Measurements from ENCODE around the gene CHRNE.

Gene CHRNE

DNA sequence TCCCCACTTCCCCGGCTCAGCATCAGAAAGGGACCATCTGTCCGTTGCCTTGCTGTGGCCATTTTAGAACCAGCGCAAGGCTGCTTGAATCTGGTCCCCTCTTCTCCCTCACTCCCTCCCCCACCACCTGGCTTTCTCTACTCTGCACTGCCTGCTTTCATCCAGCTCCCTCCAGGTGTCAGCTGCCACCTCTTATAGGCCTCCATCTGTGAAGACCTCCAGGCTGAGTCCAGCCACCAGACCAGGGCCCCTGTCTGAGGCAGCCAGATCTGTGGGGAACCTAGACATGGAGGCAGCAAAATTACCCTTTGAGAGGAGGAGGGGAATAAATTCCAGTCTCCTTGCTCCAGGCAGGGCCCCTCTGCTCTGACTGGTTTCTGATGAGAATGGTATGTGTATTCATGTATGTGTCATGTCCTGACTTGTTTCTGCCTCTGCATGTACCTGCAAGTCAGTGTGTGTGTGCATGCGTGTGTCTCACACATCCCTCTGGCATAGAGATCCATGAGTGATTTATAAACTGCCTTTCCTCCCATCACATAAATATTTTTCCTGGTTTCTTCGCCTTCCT lies 48.7 kb downstream of the CHRNE start:
- no peak for DNase-seq (ENCODE audit: low spot score)

DNA sequence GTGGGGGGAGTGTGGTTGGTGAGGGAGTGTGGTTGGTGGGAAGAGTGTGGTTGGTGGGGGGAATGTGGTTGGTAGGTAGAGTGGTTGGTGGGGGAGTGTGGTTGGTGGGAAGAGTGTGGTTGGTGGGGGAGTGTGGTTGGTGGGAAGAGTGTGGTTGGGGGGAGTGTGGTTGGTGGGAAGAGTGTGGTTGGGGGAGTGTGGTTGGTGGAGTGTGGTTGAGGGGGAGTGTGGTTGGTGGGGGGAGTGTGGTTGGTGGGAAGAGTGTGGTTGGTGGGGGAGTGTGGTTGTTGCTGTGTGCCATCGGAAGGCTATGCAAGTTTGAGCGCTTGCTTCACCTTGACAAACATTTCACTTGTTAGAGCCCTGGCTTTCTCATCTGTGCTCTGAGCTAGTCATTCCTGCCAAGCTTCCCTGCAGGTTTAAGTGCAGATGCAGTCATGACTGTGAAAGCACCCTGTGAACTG lies 49.7 kb downstream of the CHRNE start:
- no peak for DNase-seq (ENCODE audit: low spot score)

DNA sequence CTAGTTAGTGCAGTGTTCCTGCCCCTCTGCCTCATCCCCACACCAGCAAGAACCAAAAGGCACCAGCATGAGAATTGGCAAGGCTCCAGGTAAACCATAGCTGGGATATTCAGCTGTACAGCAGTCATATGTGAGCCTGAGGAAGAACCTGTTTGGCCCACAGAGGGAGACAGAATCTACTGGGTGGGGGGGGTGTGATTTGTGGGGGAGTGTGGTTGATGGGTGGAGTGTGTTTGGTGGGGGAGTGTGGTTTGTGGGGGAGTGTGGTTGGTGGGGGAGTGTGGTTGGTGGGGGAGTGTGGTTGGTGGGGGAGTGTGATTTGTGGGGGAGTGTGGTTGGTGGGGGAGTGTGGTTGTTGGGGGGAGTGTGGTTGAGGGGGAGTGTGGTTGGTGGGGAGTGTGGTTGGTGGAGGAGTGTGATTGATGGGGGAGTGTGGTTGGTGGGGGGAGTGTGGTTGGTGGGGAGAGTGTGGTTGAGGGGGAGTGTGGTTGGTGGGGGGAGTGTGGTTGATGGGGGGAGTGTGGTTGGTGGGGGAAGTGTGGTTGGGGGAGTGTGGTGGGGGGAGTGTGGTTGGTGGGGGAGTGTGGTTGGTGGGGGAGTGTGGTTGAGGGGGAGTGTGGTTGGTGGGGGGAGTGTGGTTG lies 50.2 kb downstream of the CHRNE start:
- no peak for DNase-seq (ENCODE audit: low spot score)

DNA sequence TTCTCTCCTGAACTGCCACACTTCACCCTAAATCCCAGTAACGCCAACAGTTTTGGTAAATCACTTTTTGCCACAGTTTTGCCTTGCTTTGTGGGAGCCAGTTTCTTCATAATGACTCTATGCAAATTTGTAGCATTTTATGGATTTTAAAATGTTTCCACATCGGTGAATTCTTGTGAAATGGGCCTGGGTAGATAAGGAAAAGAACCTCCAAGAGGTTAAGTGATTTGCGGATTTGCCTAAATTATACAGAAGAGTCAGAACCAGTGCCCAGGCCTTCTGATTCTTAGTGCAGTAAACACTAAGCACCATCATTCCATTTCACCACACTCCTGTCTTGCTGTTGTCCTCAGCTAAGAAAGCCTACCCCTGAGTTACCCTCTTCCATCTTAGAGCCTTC lies 51.8 kb downstream of the CHRNE start:
- DNase-seq (ENCODE audit: low spot score): no peak

DNA sequence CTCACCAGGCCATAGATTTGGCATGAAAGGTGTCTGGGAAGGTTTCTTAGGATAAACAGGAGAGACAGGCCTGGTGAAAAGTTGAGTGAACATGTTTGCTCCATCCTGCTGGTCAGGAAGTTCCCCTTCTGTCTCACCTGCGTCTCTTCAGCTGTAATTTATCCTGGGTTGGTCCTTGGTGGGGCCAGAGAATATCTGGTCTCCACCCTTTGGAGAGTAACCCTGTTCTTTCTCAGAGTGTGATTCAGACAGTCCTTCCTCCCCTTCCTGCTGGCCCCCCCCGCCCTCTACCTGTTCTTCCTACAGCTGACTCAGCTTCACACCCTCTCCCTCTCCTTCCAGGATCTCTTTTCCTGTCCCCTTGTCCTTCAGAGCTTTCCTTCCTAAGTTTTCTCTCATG lies 52.7 kb downstream of the CHRNE start:
- DNase-seq (ENCODE audit: low spot score): no peak

DNA sequence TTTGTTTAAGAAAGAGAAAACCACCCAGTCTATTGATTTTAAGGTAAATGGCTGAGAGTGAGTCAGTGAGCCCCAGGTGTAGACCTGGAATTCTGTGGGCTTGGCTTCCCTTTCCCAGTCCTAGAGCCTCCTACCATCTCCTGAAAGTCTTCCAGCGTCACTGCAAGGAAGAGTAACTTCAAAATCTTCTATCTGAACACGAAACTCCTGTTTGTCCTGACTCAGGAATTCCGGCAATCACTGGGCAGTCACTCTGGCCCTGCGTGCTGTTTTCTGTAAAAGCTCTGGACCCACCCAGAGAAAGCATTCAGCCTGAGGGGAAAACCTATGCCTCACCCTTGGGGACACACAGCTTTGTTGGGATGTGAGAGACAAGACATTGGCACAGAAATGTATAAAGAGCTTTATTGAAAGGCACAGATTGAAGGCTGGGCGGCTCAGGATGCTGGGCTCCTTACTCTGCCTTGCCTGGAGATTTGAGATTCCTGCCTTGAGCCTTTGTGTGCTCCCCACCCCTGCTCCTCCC lies 53.8 kb downstream of the CHRNE start:
- DNase-seq (ENCODE audit: low spot score): no peak
